GM19468 (cell line): Measurements from ENCODE around the gene CYP46A1.

Source experiments
- ATAC-seq: cut with Tn5 transposase; IDR thresholded peaks from one replicate; pipeline ENCODE4 v1.9.1; 2021; ENCODE audit warnings: mild to moderate bottlenecking, moderate library complexity, moderate number of reproducible peaks; ENCODE audit not compliant: unreplicated experiment; ENCODE audit errors: extremely low read depth

The CYP46A1 gene

DNA sequence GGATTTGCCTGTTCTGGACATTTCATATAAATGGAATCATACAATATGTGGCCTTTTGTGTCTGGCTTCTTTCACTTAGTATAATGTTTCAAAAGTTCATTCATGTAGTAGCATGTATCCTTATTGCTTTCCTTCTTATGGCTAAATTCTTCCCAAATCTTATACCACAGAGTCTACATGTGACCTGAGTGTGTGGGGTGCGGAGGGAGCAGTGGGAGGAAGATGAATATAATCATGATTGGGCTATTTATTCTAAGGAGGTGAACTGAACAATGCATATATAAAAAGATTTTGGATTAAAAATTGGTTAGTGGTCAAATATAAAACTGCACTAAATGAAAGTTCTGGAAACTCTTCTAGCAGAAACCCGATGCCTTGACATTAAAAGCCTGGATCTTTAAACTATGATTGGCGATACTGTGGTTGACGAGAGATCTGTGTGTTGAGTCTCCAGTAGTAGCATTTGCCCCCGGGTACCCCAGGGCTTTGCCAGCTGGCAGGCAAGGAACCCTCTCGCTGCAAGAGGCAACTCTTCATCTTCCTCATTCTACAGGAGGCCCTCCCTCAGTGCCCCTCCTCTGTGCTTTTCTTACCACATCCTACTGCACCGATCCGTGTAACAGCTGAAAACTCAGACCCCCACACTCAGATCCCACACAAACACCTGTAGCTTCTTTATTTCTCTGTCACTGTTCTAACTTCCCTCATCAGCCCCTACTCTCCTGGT lies 2.6 kb downstream of the CYP46A1 start:
- no peak for ATAC-seq

DNA sequence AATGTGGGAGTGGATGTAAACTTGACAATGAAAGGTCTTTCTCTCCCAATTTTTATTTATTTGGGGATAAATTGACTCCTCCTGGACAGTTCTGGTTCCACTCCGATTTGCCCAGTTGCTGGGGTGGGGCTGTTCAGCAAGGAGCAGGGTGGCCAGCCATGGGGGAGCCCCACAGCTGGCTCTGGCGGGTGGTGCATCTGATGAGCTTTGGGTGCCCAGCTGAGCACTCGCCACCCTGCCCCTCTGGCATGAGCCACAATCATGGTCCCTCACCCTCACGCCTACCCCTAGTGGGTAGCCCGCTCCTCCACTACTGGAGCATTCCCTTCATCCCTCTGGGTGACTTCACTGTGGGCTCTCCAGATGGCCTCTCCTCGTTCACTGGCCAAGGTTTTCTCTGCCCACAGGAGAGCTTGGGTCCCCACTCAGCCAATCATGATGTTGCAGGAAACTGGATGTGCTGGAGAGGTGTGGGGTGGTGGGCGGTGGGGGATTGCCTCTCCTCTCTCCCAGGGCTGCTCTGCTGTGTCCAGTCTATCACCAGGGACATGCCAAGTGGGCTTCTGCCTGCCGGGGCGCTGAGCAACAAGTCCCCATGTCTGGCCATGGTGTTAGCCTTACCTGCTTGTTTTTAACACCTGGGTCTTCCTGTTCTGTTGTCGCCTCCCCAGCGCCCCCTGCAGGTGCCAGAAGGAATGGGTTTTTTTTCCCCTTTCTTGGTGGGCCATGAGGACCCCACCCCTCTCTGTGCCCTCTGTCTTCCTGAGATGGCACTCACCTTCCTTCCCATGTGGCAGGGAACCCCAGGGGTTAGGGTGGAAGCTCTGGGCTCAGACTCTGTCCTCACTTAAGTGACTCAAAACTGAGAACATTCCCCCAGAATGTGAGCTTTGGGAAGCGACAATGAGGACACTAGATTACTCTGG lies 3.4 kb downstream of the CYP46A1 start:
- ATAC-seq, result no peak

DNA sequence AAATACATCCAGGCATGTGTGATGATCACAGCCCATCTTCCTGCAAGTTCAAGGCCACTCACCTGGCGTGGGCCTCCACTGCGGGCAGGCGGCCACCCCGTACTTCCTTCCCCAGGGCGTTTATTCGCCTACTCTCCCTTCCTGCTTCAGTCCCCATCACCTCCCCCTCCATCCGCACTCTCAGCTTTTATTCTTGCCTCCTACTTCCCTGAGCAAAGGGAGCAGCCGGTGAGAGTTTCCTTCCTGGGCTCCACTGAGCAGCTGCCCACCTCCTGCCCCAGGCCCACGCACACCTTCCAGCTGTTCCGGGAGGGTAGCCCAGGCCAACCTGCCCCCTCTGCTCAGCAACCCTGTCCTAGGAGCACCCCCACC lies 4.1 kb downstream of the CYP46A1 start:
- no peak for ATAC-seq

DNA sequence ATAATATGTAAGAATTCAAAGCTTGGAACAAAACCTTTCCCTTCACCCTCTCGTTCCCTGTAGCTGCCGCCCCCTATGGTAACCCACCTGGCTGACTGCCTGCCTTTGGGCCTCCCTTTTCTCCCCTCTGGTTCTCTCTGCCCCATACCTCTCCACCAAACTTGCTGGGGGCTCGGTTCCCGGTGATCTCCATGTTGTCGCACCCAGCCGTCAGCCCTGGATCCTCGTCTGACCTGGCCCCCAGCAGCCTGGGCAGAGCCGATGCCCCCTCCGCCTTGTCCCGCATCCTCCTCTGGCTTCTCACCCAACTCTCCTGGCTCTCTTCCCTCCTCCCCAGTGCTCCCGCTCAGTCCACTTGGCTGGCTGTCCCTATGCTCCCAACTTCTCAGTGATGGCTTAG lies 4.5 kb downstream of the CYP46A1 start:
- ATAC-seq, result no peak

DNA sequence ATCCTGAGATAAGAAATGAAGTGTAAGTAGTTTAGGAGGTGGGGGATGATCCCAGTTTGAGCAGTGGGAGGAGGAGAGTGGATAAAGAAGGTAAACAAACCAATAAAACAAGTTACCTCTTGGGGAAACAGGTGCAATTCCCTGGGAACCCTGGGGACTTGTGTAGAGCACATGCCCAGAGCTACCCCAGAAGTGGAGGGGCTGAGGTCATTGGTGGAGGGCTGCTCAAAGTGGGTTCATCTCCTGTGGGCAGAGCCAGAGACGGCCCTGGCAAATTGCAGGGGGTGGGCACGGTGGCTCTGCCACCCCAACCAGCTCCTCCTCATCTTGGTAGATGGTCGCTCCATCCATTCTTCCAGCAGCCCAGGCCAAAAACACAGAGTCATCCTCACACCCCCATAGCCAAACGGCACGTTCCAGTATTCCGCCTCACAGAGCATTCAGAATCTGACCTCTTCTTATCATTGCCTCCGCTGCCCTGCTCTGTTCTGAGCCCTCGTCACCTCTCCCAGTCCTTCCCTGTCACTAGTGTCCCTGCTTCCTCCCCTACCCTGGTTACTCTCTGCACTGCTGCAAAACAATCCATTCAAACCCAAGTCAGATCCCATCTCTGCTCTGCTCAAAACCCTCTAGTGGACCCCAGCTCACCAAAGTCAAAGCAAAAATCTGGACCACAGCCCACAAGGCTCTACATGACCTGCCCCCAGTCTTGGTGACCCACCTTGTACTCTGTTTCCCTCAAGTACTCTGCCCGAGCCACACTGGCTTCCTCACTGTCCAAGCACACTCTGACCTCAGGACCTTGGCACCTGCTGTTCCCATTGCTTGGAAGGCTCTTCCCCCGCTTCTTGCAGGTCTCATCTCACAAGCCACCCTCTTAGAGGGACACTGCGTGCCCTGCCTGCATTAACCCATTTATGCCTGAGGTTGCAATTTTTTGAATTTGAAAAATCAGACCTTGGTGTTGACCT lies 5.5 kb downstream of the CYP46A1 start:
- no peak for ATAC-seq

DNA sequence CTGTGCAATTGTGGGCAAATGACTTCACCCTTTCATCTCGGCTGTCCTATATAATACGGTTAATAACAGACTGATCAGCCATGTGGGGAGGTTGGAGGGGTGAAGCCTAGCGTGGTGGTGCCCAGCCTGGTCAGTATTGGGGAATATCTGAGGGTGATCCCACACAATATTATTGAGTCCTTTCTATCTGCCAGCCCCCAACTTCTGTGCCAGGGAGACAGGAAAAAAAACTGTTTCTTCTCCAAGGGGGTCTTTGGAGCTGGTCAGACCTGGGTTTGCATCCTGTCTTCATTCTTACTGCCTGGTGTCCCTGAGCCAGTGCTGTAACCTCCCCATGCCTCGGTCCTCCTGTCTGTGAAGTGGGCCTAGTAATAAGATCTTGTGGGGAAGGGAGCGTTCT lies 6.5 kb downstream of the CYP46A1 start:
- no peak for ATAC-seq

DNA sequence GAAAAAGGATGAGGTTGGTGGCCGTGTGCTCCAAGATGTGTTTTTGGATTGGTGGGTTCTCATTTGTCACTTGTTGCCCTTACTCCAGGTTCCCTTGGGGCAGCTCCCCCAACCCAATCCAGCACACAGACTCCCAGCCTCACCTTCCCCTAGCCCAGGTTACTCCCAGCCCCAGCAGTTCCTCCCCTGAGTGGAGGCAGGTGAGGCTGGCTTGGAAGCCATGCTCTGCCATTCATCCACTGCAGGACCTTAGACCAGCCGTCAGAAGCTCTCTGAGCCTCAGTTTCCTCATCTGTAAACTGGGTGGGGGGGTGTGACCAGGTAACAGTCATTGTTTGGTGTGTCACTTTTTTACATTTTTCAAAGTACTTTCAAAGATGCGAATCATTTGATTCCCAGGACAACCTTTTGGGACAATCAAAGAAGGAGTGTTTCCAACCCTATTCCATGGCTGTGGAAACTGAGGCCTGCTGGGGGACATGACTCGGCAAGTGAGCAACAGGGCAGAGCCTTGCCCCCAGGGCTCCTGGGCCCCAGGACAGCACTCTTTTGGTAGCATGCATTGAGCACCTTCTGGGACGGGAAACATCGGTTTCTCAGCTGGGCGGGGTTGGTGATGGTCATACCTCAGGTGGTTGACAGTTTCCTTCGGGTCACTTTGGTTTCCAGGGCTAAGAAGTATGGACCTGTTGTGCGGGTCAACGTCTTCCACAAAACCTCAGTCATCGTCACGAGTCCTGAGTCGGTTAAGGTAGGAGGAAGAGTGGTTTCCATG lies 7.2 kb downstream of the CYP46A1 start:
- ATAC-seq, result no peak

DNA sequence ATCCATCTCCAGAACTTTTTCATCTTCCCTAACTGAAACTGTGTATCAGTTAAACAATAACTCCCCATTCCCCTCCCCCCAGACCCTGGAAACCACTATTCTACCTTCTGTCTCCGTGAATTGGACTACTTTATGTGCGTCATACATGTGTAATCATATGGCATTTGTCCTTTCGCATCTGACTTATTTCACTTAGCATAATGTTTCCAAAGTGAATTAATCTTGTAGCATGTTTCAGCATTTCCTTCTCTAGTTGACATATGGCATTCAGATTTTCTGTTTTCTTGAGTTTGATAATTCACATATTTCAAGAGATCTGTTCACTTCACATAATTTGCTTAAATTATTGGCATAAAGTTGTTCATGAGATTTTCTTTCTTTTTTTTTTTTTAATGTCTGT lies 9.8 kb downstream of the CYP46A1 start:
- no peak for ATAC-seq

DNA sequence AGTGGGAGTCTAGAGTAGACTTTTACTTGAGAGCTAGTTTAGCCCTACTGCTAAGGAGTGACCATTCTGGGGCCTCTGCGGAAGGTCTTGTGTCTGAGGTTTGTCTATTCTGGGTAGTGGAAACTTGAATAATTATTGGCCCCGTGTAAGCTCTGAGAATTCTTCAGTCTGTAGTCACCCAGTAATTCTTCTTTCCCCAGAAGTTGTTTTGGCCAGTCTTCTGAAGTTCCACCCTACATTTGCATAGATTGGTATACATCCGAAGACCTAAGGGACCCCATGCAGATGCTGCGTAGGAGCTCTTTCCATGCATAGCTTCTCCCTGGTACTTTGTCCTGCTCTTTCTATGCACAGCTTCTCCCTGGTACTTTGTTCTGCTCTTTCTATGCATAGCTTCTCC lies 12.8 kb downstream of the CYP46A1 start:
- no peak for ATAC-seq

DNA sequence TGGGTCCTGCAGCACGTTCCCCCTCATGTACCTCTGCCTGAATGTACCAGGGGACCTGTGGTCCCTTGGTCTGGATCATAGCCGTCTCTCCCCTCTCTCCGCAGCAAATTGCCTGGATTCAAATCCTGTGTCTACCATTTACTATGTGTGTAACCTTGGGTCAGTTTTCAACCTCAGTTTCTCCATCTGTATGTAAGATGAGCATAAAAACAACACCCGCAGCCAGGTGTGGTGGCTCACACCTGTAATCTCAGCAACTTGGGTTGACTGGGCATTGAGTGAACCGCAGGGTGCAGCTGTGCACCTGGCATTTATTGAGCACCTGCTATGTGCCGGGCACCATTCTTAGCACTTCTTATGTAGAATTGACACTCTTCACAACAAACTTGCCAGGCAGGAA lies 14.1 kb downstream of the CYP46A1 start:
- no peak for ATAC-seq

DNA sequence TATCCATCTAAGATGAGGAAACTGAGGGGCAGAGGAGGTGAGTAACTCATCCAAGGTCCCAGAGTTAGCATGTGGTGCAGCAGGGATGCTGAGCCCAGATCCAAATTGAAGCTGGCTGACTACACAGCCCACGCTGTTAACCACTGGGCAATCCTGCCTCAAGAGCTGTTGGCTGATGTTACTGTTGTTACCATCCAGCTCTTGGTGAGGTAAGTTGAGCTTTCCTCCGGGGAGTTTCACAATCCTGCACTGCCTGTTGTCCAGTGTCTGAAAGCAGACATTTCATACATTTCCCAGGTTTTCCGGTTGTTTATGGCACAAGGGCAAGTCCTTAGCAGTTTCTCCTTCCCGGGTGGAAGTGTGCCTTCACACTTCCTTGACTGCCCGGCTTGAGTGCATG lies 14.5 kb downstream of the CYP46A1 start:
- no peak for ATAC-seq

DNA sequence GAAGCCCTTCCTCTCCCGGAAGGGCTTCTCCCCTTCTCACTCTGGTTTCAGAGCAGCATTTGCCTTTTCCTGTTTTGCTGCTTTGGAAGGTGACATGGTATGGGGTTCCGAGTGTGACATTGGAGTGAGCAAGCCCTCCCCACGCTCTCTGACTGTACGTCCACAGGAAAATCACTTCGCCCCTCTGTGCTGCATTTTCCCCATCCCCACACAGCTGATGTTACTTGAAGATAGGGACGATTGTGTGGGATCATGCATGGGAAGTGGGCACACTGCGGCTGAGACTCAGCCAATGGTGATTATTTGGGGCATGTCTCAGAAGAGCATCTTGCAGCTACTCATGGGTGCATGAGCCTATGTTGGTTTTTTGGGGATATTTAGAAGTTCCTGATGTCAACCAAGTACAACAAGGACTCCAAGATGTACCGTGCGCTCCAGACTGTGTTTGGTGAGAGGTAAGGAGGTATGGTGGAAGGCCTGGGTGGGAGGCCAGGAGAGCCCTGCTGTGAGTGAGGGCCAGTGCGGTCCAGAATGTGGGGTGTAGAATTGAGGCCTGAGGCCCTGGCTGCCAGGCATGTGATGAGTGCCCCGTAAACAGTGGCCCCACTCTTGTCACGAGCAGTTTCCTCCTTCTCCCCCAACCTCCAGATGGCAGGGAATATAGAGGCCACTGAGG lies 15.1 kb downstream of the CYP46A1 start:
- no peak for ATAC-seq

DNA sequence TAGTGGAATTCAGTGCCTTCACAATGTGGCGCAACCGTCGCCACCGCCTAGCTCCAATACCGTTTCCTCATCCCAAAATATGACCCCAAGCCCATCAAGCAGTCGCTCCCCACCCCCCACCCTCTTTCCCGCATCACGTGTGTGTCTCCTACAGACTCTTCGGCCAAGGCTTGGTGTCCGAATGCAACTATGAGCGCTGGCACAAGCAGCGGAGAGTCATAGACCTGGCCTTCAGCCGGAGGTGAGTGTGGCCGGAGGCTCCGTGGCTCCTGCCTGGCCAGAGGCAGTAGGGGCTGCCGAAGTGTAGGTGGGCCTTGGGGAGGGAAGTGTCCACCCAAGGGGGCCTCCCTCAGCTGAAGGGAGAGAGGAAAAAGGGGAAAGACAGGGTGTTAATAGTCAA lies 15.8 kb downstream of the CYP46A1 start:
- no peak for ATAC-seq

DNA sequence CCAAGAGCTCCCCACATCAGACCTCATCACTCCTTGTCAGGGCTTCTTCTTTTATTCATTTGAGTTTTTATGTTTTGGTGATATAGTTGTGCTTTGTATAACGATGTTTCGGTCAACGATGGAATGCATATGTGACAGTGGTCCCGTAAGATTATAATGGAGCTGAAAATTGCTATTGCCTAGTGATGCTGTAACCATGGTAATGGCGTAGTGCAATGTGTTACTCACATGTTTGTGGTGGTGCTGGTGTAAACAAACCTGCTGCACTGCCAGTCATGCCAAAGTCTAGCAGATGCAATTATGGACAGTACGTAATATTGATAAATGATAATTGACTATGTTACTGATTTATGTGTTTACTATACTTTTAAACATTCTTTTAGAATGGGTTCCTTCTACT lies 16.3 kb downstream of the CYP46A1 start:
- no peak for ATAC-seq

DNA sequence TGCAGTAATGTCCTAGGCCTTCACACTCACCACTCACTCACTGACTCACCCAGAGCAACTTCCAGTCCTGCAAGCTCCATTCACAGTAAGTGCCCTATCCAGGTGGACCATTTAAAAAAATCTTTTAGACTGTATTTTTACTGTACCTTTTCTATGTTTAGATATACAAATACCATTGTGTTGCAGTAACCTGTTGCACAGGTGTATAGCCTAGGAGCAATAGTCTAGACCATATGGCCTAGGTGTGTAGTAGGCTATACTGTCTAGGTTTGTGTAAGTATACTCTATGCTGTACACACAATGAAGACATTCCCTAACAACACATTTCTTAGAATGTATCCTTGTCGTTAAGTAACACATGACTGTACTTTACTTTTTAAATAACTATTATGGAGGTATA lies 17.2 kb downstream of the CYP46A1 start:
- ATAC-seq, result no peak

DNA sequence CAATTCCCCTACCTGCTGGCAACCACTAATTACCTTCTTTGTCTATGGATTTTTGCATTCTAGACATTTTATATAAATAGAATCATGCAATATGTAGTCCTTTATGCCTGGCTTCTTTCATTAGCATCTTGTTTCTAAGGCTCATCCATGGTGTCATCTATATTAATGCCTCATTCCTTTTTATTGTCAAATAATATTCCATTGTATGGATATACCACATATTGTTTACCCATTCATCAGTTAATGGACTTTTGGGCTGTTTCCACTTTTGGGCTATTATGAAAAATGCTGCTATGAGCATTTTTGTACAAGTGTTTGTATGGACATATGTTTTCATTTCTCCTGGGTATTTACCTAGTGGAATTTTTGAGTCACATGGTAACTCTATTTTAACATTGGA lies 18.0 kb downstream of the CYP46A1 start:
- no peak for ATAC-seq

DNA sequence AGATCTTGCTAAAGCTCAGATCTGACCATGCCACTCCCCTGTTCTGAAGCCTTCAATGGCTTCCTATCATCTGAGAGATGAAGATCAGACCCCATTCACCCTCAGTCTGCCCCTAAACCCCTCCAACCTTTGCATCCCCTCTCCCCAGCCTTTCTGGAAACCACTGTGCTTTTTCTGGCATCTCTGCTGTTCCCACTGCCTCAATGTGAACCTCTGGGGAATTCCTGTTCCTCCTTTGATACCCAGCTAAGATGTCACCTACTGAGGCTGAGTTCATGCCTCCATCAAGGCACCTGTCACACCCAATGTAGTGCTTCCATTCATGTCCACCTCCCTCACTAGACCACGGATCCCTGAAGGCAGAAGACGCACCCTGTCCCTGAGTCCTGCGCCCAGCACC lies 19.3 kb downstream of the CYP46A1 start:
- ATAC-seq, result no peak

DNA sequence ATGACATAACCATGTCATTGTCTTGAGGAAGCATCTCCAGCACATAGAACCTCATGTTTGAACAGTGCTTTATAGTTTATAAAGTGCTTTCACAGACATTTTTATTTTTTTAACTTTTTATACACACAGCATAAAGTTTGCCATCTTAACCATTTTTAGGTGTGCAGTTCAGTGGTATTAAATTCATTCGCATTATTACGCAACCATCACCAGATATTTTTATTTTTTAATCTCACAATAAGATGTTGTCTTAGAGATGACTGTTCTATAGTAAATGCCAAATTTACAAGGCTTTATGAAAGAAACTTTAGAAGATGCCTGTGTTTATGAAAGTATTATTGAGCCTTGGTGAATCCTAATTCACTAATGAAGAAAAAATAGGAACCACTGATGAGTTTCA lies 19.9 kb downstream of the CYP46A1 start:
- ATAC-seq, result no peak
